ENCODE data around the gene SLC1A2.

The SLC1A2 gene

GRCh38 chr11:35313760-35314153, 105.6 kb downstream of the SLC1A2 start:
- H4K20me1 ChIP-seq (ENCODE audit: insufficient read depth, low read length, poor library complexity, severe bottlenecking): no peaks in the 10 kb centered on the region
- TF ChIP-seq CTCF (conservative IDR thresholded peaks at IDR 0.05; ENCODE audit: low read length) (no peak), EZH2phosphoT487 (IDR thresholded peaks at IDR 0.05; ENCODE audit: borderline replicate concordance) (no peak)
- H3K36me3 ChIP-seq (ENCODE audit: insufficient read depth, low read length): no peaks in the 10 kb centered on the region
- no peak overlapping the region for H3K4me2 ChIP-seq (ENCODE audit: low read depth, low read length, poor library complexity, severe bottlenecking)
- no peaks in the 10 kb centered on the region for H3F3A ChIP-seq (ENCODE audit: low read depth)
- H3K9ac ChIP-seq (ENCODE audit: low read depth, low read length, poor library complexity, severe bottlenecking): no peak overlapping the region
- H3K9me3 ChIP-seq (ENCODE audit: insufficient read depth, low read depth, low read length): no peaks in the 10 kb centered on the region
- no peak overlapping the region for H3K4me3 ChIP-seq (ENCODE audit: low read length, poor library complexity, severe bottlenecking)
- peaks cover 17% of the 10 kb centered on the region for H3K4me1 ChIP-seq (ENCODE audit: insufficient read depth, low read length, poor library complexity, severe bottlenecking)
- no peaks in the 10 kb centered on the region for H3K9me2 ChIP-seq (replicated peaks; ENCODE audit: low read depth, low read length)
- H3K27me3 ChIP-seq (ENCODE audit: insufficient read depth, low read length, poor library complexity, severe bottlenecking): no peaks in the 10 kb centered on the region
- H3K79me2 ChIP-seq (ENCODE audit: insufficient read depth, low read length): no peaks in the 10 kb centered on the region
- H2AFZ ChIP-seq (ENCODE audit: low read length): peak overlapping the region; percentile 59; the same call in 1 of the 2 replicates

- Histone ChIP-seq H4K20me1 (ENCODE audit: insufficient read depth, low read length, poor library complexity, severe bottlenecking) (no peaks in the 10 kb centered on the region), H3K79me2 (ENCODE audit: insufficient read depth, low read length) (no peaks in the 10 kb centered on the region), H3K4me3 (ENCODE audit: low read length, poor library complexity, severe bottlenecking) (no peak overlapping the region), H3K36me3 (ENCODE audit: insufficient read depth, low read length) (no peaks in the 10 kb centered on the region), H2AFZ (ENCODE audit: low read length) (peak overlapping the region; percentile 59), H3K27me3 (ENCODE audit: insufficient read depth, low read length, poor library complexity, severe bottlenecking) (no peaks in the 10 kb centered on the region), H3K4me1 (ENCODE audit: insufficient read depth, low read length, poor library complexity, severe bottlenecking) (peaks cover 15% of the 10 kb centered on the region), H3K9me3 (ENCODE audit: insufficient read depth, low read depth, low read length) (no peaks in the 10 kb centered on the region), H3K9me2 (replicated peaks; ENCODE audit: low read depth, low read length) (no peaks in the 10 kb centered on the region), H3F3A (ENCODE audit: low read depth) (no peaks in the 10 kb centered on the region), H3K4me2 (ENCODE audit: low read depth, low read length, poor library complexity, severe bottlenecking) (no peak overlapping the region), H3K9ac (ENCODE audit: low read depth, low read length, poor library complexity, severe bottlenecking) (no peak overlapping the region)
- TF ChIP-seq CTCF (conservative IDR thresholded peaks at IDR 0.05; ENCODE audit: low read length) (no peak), EZH2phosphoT487 (IDR thresholded peaks at IDR 0.05; ENCODE audit: borderline replicate concordance) (no peak)
These were observed 106.1 kb downstream of the SLC1A2 start for GRCh38 chr11:35313066-35313759.

- no peak overlapping the region for H3K4me2 ChIP-seq (ENCODE audit: low read depth, low read length, poor library complexity, severe bottlenecking)
- no peaks in the 10 kb centered on the region for H3F3A ChIP-seq (ENCODE audit: low read depth)
- H3K4me1 ChIP-seq (ENCODE audit: insufficient read depth, low read length, poor library complexity, severe bottlenecking): peaks cover under 1% of the 10 kb centered on the region
- no peak overlapping the region for H3K9ac ChIP-seq (ENCODE audit: low read depth, low read length, poor library complexity, severe bottlenecking)
- H2AFZ ChIP-seq (ENCODE audit: low read length): no peak overlapping the region
- H4K20me1 ChIP-seq (ENCODE audit: insufficient read depth, low read length, poor library complexity, severe bottlenecking): no peaks in the 10 kb centered on the region
- H3K9me3 ChIP-seq (ENCODE audit: insufficient read depth, low read depth, low read length): no peaks in the 10 kb centered on the region
- no peaks in the 10 kb centered on the region for H3K9me2 ChIP-seq (replicated peaks; ENCODE audit: low read depth, low read length)
- TF ChIP-seq CTCF (conservative IDR thresholded peaks at IDR 0.05; ENCODE audit: low read length) (no peak), EZH2phosphoT487 (IDR thresholded peaks at IDR 0.05; ENCODE audit: borderline replicate concordance) (no peak)
- no peak overlapping the region for H3K4me3 ChIP-seq (ENCODE audit: low read length, poor library complexity, severe bottlenecking)
- H3K27me3 ChIP-seq (ENCODE audit: insufficient read depth, low read length, poor library complexity, severe bottlenecking): no peaks in the 10 kb centered on the region
- no peaks in the 10 kb centered on the region for H3K79me2 ChIP-seq (ENCODE audit: insufficient read depth, low read length)
- no peaks in the 10 kb centered on the region for H3K36me3 ChIP-seq (ENCODE audit: insufficient read depth, low read length)
These were observed 108.0 kb downstream of the SLC1A2 start for GRCh38 chr11:35311331-35311730.

Data from Loucy (cell line).